ENCODE measurements around the gene SEPHS2.
"Not testable (repeated sequence)": the region's sequence is repeated elsewhere in the genome, so short reads cannot be mapped to it uniquely, and the experiment has no call there.

Gene SEPHS2

DNA sequence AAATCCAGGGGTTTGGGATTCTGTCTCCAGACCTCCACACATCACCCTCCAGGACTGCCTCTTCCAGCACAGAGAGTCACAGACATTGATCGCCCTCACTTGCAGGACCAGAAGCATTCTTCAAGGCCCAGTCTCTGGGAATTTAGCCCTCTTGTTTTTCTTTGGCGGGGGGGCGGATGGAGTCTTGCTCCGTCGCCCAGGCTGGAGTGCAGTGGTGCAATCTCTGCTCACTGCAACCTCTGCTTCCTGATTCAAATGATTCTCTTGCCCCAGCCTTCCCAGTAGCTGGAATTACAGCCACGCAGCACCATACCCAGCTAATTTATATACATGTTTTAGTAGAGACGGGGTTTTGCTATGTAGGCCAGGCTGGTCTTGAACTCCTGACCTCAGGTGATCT is 18.4 kb upstream of the SEPHS2 start:
- DNase-seq, result no peak

DNA sequence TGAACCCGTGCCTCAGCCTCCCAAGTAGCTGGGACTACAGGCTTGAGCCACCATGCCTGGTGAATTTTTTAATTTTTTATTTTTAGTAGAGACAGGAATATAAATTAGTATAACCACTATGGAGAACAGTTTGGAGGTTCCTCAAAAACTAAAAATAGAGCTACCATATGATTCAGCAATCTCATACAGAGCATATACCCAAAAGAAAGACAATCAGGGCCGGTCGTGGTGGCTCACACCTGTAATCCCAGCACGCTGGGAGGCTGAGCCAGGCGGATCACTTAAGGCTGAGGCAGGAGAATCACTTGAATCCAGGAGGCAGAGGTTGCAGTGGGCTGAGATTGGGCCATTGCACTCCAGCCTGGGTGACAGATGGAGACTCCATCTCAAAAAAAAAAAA is 15.8 kb upstream of the SEPHS2 start:
- not testable (repeated sequence) for DNase-seq

DNA sequence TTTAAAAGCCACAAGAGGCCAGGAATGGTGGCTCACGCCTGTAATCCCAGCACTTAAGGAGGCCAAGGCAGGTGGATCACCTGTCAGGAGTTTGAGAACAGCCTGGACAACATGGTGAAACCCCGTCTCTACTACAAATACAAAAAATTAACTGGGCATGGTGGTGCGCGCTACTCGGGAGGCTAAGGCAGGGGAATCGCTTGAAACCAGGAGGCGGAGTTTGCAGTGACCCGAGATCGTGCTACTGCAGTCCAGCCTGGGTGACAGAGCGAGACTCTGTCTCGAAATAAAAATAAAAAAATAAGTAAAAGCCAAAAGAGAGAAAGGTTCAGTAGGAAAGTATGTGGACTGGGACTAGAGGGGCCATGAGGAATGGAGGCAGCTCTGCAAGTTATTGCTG is 13.8 kb upstream of the SEPHS2 start:
- no peak for DNase-seq

DNA sequence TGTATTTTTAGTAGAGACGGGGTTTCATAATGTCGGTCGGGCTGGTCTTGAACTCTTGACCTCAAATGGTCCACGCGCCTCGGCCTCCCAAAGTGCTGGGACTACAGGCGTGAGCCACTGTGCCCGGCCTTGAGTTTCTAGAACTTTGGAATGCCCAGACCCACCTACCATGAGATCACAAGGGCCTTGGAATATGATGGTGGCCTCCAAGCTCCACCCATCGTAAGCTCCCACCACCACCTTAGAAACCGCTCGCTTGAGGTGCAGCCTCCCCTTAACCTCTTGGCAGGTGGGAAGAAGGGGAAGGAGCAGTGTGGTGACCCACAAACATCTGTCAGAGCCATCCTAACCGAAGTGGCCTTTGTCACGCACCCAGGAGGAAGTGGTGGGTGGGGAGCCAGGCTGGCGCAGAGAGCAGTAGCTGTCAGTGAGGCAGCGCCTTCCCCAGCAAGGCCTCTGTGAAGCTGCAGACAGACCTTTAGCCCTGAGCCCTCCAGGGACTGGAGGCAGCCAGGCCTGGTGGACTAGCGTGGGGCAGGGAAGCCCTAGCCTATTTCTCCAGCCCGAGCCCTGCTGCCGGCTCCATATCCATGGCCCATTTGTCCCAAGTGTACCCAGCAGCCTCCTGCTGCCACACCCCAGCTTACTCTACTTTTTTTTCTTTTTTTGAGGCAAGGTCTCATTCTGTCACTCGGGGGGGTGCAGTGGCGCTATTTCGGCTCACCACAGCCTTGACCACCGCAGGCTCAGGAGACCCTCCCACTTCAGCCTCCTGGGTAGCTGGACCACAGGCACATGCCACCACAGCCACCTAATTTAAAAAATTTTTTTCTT is 13.1 kb upstream of the SEPHS2 start:
- DNase-seq, result no peak

DNA sequence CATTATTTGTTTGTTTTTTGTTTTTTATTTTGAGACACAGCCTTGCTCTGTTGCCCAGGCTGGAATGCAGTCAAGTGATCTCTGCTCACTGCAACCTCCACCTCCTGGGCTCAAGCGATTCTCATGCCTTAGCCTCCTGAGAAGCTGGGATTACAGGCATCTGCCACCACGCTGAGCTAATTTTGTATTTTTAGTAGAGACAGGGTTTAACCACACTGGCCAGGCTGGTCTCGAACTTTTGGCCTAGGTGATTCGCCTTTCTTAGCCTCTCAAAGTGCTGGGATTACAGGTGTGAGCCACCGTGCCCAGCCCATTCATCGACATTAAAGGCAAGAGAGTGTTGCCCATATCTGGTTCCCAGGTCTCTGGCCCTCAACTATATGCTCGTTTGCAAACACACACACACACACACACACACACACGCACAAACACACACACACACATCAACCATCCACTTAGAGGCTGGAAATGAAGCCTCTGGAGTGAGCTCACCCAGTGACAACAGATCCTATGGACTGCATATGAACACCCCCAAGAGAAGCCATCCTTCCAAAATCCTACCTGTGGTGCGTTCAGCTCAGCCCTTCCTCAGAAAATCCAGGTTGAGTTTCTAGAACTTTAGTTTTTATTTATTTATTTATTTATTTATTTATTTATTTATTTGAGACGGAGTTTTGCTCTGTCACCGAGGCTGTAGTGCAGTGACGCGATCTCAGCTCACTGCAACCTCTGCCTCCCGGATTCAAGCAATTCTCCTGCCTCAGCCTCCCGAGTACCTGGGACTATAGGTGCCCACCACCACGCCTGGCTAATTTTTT is 12.3 kb upstream of the SEPHS2 start:
- DNase-seq, result no peak

- no peak for DNase-seq
Observed at GRCh38 chr16:30457256-30457655, 11.6 kb upstream of the SEPHS2 start.

DNA sequence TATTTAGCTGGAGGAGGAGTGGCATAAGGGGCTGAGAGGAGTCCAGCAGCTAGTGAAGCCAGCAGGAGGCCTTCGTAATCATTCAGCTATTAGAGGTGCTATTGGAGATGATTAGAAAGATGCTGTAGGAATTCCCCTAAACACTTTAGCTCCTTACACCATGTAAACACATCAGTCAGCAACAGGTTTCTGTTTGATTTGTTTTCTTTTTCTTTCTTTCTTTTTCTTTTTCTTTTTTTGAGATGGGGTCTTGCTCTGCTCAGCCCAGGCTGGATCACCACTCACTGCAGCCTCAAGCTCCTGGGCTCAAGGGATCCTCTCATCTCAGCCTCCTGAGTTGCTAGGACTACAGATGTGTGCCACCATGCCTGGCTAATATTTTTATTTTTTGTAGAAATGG is 10.6 kb upstream of the SEPHS2 start:
- no peak for DNase-seq

DNA sequence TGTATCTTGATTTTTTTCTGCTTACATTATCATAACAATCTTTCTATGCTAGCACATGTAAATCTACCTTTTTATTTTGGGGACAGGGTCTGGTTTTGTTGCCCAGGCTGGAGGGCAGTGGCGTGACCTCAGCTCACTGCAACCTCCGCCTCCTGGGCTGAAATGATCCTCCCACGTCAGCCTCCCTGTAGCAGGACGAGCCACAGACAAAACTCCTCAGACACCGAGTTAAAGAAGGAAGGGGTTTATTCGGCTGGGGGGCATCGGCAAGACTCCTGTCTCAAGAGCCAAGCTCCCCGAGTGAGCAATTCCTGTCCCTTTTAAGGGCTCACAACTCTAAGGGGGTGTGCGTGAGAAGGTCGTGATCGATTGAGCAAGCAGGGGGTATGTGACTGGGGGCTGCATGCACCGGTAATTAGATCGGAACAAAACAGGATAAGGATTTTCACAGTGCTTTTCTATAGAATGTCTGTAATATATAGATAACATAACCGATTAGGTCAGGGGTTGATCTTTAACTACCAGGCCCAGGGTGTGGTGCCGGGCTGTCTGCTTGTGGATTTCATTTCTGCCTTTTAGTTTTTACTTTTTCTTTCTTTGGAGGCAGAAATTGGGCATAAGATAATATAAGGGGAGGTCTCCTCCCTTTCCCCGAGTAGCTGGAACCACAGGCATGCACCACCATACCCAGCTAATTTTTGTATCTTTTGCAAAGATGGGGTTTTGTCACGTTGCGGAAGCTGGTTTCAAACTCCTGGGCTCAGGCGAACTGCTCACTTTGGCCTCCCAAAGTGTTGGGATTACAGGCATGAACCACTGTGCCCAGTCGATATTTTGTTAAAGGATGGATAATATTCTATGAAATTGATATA is 7.3 kb upstream of the SEPHS2 start:
- not testable (repeated sequence) for DNase-seq

DNA sequence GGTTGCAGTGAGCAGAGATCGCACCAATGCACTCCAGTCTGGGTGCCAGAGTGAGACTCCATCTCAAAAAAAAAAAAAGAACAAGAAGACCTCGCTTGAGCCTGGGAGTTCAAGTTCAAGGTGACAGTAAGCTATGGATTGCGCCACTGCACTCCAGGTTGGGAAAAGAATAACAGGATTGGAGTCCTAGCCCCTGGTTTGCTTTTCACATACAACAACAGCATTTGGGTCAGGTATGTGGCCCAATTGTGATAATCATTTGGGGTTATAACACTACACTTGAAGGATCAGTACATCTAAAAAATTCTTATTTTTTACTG is 3.4 kb upstream of the SEPHS2 start:
- no peak for DNase-seq

DNA sequence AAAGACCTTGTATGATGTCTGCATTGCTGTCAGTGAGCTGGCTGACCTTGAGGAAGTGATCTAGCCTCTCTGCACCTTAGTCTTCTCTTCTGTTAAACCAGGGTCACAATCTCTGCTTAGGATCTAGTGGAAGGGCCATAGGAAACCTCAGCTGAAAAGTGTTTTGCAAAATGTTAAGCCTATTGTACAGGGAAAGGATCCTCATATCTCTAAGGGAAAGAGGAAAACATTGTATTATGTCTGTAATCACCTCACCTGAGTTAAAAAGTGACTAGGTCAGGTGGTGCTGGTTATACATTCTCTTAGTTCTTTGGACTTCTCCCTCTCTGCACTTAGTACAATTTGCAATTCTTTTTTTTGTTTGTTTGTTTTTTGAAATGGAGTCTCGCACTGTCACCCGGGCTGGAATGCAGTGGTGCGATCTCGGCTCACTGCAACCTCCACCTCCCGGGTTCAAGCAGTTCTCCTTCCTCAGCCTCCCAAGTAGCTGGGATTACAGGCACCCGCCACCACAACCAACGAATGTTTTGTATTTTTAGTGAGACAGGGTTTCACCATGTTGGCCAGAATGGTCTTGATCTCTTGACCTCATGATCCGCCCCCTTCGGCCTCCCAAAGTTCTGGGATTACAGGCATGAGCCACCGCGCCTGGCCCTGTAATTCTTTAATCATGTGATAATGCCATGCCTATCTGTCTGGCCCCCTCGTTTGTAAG is 2.0 kb upstream of the SEPHS2 start:
- DNase-seq, result no peak

GRCh38 chr16:30446203-30446595 is 525 bp upstream of the SEPHS2 start:
- no peak for DNase-seq

- no peak for DNase-seq
Observed at GRCh38 chr16:30445149-30445407, 596 bp downstream of the SEPHS2 start.

GRCh38 chr16:30444231-30445148 is 1.2 kb downstream of the SEPHS2 start:
- DNase-seq, result no peak

DNA sequence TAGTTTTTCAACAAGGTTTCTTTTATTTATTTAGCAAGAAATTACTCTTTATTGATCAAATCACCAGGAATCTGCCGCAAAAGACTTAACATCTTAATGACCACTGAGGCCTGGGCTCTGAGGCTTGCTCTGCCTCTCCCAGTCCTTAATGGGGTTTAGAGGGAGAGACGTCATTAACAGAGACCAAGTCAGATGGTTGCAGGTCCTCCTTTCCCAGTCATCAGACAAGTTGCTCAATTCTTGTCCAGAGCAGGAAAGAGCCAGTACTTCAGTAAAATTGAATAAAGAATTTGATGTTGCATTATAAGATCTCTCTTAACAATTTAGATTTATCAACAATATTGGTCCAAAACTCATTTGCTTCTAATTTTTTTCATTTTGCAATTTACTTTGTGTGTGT is 2.0 kb downstream of the SEPHS2 start:
- DNase-seq, result no peak

GRCh38 chr16:30439720-30440348 is 5.8 kb downstream of the SEPHS2 start:
- DNase-seq, result no peak

DNA sequence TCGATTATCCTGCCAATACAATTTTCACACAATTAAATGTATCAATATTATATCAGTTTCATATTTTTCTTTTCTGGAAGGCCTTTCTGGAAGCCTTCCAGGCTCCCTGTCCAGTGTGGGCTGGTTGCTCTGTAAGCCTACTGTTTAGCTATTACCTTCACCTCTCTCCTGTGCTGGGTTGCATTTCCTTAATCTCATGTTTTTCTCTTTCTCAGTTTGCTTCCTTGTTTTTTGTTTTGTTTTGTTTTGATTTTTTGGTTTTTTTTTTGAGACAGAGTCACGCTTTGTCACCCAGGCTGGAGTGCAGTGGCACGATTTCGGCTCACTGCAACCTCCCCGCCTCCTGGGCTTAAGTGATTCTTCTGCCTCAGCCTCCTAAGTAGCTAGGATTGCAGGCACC is 6.8 kb downstream of the SEPHS2 start:
- no peak for DNase-seq

DNA sequence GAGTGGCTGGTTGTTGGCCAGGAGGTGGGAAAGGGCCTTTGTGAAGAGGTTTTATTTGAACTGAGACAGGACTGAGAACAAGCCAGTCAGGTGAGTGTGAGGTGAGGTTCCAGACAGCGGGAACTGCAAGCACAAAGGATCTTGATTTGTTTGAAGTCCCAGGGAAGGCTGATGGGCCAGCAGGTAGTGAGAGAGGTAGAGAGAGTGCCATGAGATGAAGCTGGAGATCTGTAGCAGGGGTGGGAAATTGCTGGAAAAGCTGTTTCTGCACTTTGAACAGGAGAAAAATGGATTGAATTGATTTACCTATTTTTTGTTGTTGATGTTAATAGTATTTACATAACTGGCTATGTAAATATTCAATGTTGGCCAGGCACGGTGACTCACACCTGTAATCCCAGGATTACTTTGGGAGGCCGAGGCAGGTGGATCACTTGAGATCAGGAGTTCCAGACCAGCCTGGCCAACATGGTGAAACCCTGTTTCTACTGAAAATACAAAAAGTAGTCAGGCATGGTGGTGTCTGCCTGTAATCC is 8.1 kb downstream of the SEPHS2 start:
- DNase-seq, result peak in 1 of 2 experiments; percentile 6

DNA sequence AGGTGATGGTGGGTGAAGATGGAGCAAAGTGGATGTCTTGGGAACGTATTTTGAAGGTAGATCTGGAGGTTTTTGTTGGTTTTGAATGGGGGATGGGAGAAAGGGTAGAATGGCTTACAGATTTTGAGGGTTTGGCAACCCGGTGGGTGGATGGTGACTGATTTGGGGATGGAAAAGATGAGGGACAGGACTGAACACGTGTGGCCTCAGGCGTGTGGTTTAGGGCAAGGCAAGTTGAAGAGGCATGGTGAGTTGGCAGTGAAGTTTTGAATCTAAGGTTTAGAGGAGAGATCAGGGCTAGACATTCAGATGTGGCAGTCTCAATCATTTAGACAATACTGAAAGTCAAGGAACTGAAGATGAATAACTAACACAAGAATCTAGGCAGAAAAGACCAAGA is 10.8 kb downstream of the SEPHS2 start:
- no peak for DNase-seq

GRCh38 chr16:30430428-30430970 is 15.2 kb downstream of the SEPHS2 start:
- DNase-seq, result no peak

DNA sequence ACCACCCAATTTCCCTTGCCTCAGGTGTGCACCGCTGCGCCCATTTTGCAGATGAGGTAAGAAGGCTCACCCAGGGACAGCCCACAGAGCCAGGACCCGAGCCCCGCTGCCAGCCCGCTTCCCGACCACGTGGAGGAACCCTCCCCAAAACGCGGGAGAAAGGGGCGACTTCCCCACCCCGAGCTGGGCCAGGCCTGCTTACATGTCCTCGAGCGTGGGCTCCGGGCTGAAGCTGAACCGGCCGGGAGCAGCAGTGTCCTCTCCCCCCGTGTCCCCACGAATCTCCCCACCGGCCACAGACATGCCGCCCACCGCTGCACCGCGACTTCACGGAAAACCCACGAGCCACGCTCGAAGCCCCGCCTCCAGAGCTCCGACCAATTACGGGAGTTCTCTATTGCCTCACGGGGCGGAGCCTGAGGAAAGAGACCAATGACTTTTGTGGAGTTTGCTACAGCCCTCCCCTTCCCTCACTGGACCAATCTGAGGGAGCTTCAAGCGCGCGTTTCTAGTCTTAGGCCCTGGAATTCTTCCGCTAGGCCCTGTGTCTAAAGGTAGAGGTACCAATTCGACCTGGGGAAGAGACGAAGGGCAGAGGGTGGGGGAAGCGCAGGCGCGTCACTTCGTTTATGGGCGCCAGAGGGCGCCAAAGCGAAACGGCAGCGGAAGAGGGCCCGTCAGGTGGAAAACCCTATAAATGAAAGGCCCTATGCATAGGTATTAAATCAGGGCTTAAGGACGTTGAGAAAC is 15.8 kb downstream of the SEPHS2 start, which contains the start of gene DCTPP1:
Gene DCTPP1, minus strand, starts transcription at position 353 of the 750 bp plus-strand sequence. Its CDS starts 50 bp downstream, at position 303.
- DNase-seq, result peak; percentile 80 to 88
